Progenitor cell of endocrine pancreas (in vitro differentiated cells): ENCODE data around the gene BEST1. TPM values are rescaled to one million over a fixed set of nuclear protein-coding genes. Genes with fewer than 3 reads are reported as not detected.

Experiments
- DNase-seq: peaks from one replicate; pipeline ENCODE4 v3.0.0; 2021; ENCODE audit warnings: low spot score; ENCODE audit not compliant: unreplicated experiment
- H3K27ac Mint-ChIP-seq: 2 replicates; pipeline ENCODE4 v1.8.0; 2021; ENCODE audit warnings: mild to moderate bottlenecking, moderate library complexity, mixed read lengths
- H3K27me3 Mint-ChIP-seq: 2 replicates; pipeline ENCODE4 v1.8.0; 2021; ENCODE audit warnings: mixed read lengths
- H3K36me3 Mint-ChIP-seq: 2 replicates; pipeline ENCODE4 v1.8.0; 2022; ENCODE audit warnings: mixed read lengths; ENCODE audit not compliant: insufficient read depth
- H3K4me1 Mint-ChIP-seq: 2 replicates; pipeline ENCODE4 v1.8.0; 2021; ENCODE audit warnings: low read depth, mixed read lengths
- H3K4me3 Mint-ChIP-seq: 2 replicates; pipeline ENCODE4 v1.8.0; 2021; ENCODE audit warnings: low read depth, mild to moderate bottlenecking, moderate library complexity, mixed read lengths
- H3K9me3 Mint-ChIP-seq: 2 replicates; pipeline ENCODE4 v1.8.0; 2021; ENCODE audit warnings: low read depth, mixed read lengths
- long read RNA-seq: library from polyadenylated mRNA; unstranded; transcript quantifications from one replicate; pipeline ENCODE4 v2.0.0, GENCODE V29; 2020
- total RNA-seq: library from RNA; stranded (reverse); gene quantifications from 2 replicates; pipeline ENCODE4 v1.2.1, GENCODE V29; 2021
- TF ChIP-seq, protein P1 (sequence below): fragments of 200-600 bp; sonication (generic); IDR thresholded peaks from one replicate; pipeline ENCODE4 v1.5.0; 2021; ENCODE audit warnings: antibody characterized with exemption, mild to moderate bottlenecking; ENCODE audit not compliant: unreplicated experiment

Gene BEST1
- 0.34 and 0.44 TPM in 2 replicates for total RNA-seq
- long read RNA-seq: 0 reads

DNA sequence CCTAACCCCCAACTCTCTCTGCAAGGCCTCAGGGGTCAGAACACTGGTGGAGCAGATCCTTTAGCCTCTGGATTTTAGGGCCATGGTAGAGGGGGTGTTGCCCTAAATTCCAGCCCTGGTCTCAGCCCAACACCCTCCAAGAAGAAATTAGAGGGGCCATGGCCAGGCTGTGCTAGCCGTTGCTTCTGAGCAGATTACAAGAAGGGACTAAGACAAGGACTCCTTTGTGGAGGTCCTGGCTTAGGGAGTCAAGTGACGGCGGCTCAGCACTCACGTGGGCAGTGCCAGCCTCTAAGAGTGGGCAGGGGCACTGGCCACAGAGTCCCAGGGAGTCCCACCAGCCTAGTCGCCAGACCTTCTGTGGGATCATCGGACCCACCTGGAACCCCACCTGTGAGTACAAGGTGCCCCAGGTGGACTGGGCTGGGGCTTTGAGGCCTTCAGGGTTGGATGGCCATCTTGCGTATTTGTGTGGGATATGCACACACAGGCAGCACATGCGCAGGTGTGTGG is at the start of gene BEST1:
Gene BEST1, plus strand, starts transcription at position 317 of the 513 bp plus-strand sequence. CDS start 1,456 bp downstream, outside the sequence.
- Mint-ChIP-seq H3K27me3 (peaks cover 17% of the 10 kb centered on the region), H3K27ac (peak within 1 kb of the TSS; percentile 35), H3K4me3 (no peak within 1 kb of the TSS), H3K36me3 (no peaks in the 10 kb centered on the region), H3K4me1 (no peaks in the 10 kb centered on the region), H3K9me3 (no peaks in the 10 kb centered on the region)
- DNase-seq: no peak
- TF ChIP-seq, protein P1, sequence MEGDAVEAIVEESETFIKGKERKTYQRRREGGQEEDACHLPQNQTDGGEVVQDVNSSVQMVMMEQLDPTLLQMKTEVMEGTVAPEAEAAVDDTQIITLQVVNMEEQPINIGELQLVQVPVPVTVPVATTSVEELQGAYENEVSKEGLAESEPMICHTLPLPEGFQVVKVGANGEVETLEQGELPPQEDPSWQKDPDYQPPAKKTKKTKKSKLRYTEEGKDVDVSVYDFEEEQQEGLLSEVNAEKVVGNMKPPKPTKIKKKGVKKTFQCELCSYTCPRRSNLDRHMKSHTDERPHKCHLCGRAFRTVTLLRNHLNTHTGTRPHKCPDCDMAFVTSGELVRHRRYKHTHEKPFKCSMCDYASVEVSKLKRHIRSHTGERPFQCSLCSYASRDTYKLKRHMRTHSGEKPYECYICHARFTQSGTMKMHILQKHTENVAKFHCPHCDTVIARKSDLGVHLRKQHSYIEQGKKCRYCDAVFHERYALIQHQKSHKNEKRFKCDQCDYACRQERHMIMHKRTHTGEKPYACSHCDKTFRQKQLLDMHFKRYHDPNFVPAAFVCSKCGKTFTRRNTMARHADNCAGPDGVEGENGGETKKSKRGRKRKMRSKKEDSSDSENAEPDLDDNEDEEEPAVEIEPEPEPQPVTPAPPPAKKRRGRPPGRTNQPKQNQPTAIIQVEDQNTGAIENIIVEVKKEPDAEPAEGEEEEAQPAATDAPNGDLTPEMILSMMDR: no peak

DNA sequence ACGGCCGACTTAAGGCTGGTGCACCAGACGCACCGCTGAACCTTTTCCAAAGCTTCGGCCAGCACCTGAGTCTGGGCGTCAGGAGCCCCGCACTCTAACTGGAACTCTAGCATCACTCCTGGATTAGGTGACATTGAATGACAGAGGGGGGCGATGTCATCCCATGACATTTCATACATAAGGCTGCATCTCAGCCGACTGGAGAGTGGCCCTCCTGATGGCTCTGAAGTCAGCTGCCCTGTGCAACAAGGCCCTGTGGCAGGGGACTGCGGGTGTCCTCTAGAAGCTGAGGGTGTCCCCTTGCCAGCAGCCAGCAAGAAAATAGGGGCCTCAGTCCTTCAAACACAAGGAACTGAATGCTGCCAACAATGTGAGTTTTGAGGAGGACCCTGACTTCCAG is 48.8 kb upstream of the BEST1 start:
- Mint-ChIP-seq H3K9me3 (no peaks in the 10 kb centered on the region), H3K36me3 (no peaks in the 10 kb centered on the region), H3K4me1 (peaks cover 1% of the 10 kb centered on the region), H3K27ac (no peak overlapping the region), H3K27me3 (peaks cover 10% of the 10 kb centered on the region), H3K4me3 (no peak overlapping the region)
- DNase-seq: no peak
- TF ChIP-seq, protein P1: no peak

DNA sequence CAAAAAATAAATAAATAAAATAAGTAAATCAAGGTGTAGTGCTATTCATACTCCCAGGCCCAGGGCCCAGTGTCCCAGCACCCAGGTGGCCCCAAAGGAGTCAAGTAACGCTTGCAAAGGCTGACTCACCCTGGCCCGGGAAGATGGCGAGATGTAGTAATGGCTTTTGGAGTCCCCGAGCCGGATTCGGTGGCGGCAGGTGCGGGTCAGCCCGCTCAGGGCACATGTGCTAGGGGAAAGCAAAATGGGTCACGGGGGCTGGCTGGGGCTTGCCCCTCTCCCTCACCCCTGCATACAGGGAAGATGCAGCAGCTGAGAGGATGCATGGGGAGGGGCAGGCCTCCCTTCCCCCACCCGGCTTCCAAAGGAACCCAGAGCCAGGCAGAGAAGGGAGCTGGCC is 47.8 kb upstream of the BEST1 start:
- Mint-ChIP-seq H3K9me3 (no peaks in the 10 kb centered on the region), H3K36me3 (no peaks in the 10 kb centered on the region), H3K27ac (no peak overlapping the region), H3K4me3 (no peak overlapping the region), H3K4me1 (peaks cover 1% of the 10 kb centered on the region), H3K27me3 (peaks cover 10% of the 10 kb centered on the region)
- no peak for DNase-seq
- TF ChIP-seq, protein P1: no peak

DNA sequence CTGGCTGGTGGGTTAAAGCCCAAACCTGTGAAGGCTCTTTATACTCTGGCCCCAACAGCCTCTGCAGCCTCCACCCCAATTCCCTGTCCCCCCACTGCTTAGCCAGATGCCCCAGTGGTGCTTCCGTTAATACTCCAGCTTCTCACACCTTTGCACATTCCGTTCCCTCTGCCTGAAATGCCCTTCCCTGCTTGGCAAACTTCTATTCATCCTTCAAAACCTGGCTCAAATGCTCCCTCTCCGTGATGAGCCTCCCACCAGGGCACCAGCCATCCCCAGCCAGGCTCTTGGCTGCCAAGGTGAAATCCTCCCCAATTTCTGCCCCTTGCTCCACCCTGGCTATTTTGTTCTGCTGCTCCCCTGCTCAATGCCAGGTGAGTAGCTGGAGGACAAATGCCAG is 46.3 kb upstream of the BEST1 start:
- Mint-ChIP-seq H3K27ac (no peak overlapping the region), H3K9me3 (no peaks in the 10 kb centered on the region), H3K4me3 (no peak overlapping the region), H3K4me1 (peaks cover 1% of the 10 kb centered on the region), H3K27me3 (peaks cover 10% of the 10 kb centered on the region), H3K36me3 (no peaks in the 10 kb centered on the region)
- TF ChIP-seq, protein P1: no peak
- no peak for DNase-seq

DNA sequence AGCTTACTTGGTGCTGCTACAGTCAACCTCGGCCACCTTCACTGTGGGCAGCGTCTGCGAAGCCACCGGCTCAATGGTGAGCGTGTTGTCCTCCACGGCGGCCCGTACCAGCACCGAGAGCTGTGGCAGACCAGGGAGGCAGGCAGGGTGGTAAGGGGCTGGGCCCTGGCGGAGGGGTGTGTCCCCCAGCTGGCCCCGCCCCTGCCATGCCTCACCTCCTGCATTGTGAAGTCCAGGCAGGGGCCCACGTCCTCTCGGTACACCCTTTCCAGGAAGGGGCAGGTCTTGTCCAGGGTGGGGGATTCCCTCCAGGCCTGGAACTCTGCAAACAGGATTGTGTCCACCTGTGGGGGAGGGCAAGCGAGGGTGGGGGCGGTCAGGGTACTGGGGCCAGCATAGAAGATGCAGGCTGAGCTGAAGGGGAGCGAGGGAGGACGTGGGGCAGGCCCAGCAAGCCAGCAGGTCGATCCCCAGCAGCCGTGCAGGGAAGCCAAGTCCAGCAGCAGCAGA is 45.6 kb upstream of the BEST1 start:
- Mint-ChIP-seq H3K36me3 (no peaks in the 10 kb centered on the region), H3K9me3 (no peaks in the 10 kb centered on the region), H3K4me3 (no peak overlapping the region), H3K27me3 (peaks cover 10% of the 10 kb centered on the region), H3K27ac (no peak overlapping the region), H3K4me1 (peaks cover 1% of the 10 kb centered on the region)
- no peak for DNase-seq
- TF ChIP-seq, protein P1: no peak
